ENCODE results near the gene REEP2. TPM values are rescaled to one million over a fixed set of nuclear protein-coding genes. Genes with fewer than 3 reads are reported as not detected.

The REEP2 gene
- total RNA-seq: 0.65 and 3.8 TPM in 2 replicates

GRCh38 chr5:138438724-138439476 is at the start of gene REEP2:
REEP2 (plus strand) TSS chr5:138439057; CDS start chr5:138439209, 152 bp downstream.

DNA sequence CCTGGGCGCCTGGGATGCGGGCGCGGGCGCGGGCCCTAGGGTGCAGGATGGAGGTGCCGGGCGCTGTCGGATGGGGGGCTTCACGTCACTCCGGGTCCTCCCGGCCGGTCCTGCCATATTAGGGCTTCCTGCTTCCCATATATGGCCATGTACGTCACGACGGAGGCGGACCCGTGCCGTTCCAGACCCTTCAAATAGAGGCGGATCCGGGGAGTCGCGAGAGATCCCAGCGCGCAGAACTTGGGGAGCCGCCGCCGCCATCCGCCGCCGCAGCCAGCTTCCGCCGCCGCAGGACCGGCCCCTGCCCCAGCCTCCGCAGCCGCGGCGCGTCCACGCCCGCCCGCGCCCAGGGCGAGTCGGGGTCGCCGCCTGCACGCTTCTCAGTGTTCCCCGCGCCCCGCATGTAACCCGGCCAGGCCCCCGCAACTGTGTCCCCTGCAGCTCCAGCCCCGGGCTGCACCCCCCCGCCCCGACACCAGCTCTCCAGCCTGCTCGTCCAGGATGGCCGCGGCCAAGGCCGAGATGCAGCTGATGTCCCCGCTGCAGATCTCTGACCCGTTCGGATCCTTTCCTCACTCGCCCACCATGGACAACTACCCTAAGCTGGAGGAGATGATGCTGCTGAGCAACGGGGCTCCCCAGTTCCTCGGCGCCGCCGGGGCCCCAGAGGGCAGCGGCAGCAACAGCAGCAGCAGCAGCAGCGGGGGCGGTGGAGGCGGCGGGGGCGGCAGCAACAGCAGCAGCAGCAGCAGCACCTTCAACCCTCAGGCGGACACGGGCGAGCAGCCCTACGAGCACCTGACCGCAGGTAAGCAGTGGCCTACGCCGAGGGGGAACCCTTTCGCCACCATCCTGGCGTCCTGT is 26.6 kb downstream of the REEP2 start, which contains the start of gene EGR1:
Gene EGR1 (plus strand): TSS at position 219 of the 864 bp plus-strand sequence. CDS start 283 bp downstream, at position 502.

Other genes with a start within 250 kb of the REEP2 start
- gene CDC23, start 225.7 kb upstream of the REEP2 start, total RNA-seq: 18.3 and 35.9 TPM in 2 replicates
- gene GFRA3, start 164.4 kb upstream of the REEP2 start, total RNA-seq: not detected in 2 replicates
- gene CDC25C, start 107.3 kb upstream of the REEP2 start, total RNA-seq: 3.7 and 8.1 TPM in 2 replicates
- 17.2 and 31.5 TPM in 2 replicates for gene FAM53C, start 100.8 kb upstream of the REEP2 start, total RNA-seq
- gene KDM3B, start 86.4 kb upstream of the REEP2 start, total RNA-seq: 33.5 and 63.2 TPM in 2 replicates
- 0.32 and 3.8 TPM in 2 replicates for gene EGR1, start 26.4 kb downstream of the REEP2 start, total RNA-seq
- 63.3 and 91.3 TPM in 2 replicates for gene ETF1, start 104.2 kb downstream of the REEP2 start, total RNA-seq
- gene HSPA9, start 136.3 kb downstream of the REEP2 start, total RNA-seq: 131 and 219 TPM in 2 replicates

All from bladder microvascular endothelial cell (primary cell).